Ovary (tissue), 3 donors: ENCODE results near the gene ZSWIM5.

Experiments used
- EP300 ChIP-seq: sonication (generic); formaldehyde crosslinking; IDR thresholded peaks from one replicate; pipeline ENCODE4 v1.6.1; 2017; ENCODE audit warnings: antibody characterized with exemption
- POLR2A ChIP-seq: fragments of 450-650 bp; IDR thresholded peaks from one replicate; pipeline ENCODE4 v1.6.1; 2017; ENCODE audit warnings: antibody characterized with exemption, mild to moderate bottlenecking, moderate library complexity
- TF ChIP-seq, protein P1 (sequence below), 3 donors: fragments of 450-650 bp in 2 of 3; fragments of 200-600 bp in 1 of 3; IDR thresholded peaks; one replicate each; pipeline versions ENCODE4 v1.5.1 to v1.8.0; 2016 to 2022; ENCODE audit warnings: antibody characterized with exemption in 3 of 3, mild to moderate bottlenecking in 1 of 3
- donor health status: DM: no; HTN: no; CAD: no.

DNA sequence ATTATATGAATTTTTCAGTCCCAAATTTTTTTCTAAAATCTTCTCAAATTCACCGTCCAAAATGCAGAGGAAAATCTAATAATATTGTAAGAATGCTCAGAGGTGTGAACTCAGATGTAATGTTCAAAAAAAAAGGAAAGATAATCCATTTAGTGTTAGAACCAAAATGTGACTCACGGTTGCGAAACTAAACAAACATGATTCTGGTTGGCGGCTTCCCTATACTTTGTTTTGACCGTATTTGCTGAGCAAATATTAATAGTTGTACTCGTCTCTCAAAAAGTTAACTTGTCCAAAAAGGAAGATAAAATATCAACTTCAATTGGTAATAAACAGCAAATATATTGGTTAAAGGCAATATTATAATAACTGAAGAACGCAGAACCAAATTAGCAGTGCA, 34.4 kb downstream of the ZSWIM5 start:
- TF ChIP-seq, protein P1, sequence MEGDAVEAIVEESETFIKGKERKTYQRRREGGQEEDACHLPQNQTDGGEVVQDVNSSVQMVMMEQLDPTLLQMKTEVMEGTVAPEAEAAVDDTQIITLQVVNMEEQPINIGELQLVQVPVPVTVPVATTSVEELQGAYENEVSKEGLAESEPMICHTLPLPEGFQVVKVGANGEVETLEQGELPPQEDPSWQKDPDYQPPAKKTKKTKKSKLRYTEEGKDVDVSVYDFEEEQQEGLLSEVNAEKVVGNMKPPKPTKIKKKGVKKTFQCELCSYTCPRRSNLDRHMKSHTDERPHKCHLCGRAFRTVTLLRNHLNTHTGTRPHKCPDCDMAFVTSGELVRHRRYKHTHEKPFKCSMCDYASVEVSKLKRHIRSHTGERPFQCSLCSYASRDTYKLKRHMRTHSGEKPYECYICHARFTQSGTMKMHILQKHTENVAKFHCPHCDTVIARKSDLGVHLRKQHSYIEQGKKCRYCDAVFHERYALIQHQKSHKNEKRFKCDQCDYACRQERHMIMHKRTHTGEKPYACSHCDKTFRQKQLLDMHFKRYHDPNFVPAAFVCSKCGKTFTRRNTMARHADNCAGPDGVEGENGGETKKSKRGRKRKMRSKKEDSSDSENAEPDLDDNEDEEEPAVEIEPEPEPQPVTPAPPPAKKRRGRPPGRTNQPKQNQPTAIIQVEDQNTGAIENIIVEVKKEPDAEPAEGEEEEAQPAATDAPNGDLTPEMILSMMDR (IDR thresholded peaks at IDR 0.05), result no peak
- TF ChIP-seq POLR2A (no peak), EP300 (no peak)
